NCI-H1048 (cell line): ENCODE data around the gene PCBP3.

Experiments used
- DNase-seq: peaks from one replicate; lab custom pipeline; 2025; lab: John Stamatoyannopoulos, UW

Gene PCBP3

DNA sequence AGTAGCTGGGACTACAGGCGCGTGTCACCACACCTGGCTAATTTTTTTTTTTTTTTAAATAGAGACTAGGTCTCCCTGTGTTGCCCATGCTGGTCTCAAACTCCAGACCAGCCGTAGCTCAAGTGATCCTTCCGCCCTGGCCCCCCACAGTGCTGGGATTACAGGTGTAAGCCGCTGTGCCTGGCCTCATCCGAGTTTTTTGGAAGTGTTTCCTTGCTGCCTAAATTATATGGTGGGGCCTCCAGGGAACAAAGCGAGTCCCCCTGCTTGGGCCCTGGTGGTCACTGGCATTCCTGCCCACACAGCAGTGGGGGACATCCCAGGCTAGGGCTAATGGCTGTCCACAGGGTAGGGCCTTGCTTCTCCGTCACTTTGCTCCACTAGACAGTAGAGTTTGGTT is 143.8 kb downstream of the PCBP3 start:
- DNase-seq, result no peak

DNA sequence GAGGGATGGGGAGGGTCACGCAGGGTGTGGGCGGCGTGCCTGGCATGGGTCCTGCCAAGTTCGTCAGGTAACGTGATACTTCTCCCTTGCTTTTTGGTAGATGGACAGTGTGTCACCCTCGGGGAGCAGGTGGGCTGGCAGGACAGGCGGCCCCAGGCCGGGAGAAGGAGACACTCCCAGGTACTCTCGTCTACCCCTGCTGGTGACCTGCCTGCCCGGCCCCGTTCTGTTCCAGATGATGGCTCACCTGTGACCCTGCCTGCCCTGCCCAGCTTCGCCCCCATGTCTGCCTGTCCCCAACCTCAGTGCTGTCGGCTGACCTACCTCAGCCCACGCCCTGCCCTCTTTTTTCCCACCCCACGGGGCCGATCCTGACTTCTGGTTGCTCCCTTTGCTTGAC is 144.7 kb downstream of the PCBP3 start:
- no peak for DNase-seq

DNA sequence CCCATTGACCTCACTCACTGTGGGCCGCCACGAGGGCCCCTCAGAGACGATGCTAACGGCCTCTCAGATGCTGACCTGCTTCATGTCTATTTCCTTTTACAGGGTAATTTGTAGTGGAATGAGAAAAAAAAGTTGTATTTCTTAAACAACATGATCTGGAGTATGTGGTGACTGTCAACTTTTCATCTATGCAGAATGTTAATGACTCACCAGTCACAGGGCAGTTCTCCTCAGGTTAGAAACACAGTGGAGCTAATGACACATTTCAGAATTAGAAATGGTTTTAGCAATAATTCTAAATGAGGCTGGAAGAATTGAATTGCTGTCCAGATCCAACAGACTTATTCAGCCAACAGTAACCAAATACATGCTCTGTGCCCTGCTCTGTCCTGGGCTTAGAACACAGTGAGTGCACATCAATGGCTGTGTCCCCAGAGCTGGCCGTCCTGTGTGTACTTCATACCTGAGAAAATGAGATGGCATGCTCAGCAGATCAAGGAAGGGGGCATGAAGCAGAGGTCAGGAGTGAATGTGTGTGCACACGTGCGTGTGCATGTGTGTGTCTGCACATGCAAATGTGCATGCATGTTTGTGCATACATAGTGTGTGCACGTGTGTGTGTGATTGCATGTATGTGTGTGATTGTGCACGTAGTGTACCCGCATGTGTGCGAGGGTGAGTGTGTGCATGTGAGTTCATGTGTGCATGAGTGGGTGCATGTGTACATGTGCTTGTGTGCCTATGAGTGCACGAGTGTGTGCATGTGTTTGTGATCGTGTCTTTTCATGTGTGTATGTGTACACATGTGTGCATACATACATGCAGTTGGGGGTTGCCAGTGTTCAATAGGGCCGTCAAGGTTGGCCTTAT is 145.3 kb downstream of the PCBP3 start:
- DNase-seq, result no peak

DNA sequence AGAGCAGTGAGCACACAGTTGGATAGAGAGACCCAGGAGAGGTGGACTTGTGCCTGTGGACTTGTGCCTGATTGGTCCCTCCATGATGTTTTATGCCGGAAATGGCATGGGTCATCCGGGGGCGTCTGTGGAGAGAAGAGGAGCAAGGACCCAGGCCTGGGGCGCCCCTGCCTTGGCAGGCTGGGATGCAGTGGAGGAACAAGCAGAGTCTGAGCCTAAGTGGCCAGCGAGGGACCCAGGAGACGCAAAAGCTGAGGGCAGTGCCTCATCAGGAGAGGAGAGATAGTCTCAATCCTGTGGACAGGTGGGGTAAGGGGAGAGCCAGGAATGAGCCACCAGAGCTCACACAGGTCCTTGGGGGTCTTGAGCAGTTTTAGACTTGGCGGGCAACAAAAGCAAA is 146.9 kb downstream of the PCBP3 start:
- no peak for DNase-seq

DNA sequence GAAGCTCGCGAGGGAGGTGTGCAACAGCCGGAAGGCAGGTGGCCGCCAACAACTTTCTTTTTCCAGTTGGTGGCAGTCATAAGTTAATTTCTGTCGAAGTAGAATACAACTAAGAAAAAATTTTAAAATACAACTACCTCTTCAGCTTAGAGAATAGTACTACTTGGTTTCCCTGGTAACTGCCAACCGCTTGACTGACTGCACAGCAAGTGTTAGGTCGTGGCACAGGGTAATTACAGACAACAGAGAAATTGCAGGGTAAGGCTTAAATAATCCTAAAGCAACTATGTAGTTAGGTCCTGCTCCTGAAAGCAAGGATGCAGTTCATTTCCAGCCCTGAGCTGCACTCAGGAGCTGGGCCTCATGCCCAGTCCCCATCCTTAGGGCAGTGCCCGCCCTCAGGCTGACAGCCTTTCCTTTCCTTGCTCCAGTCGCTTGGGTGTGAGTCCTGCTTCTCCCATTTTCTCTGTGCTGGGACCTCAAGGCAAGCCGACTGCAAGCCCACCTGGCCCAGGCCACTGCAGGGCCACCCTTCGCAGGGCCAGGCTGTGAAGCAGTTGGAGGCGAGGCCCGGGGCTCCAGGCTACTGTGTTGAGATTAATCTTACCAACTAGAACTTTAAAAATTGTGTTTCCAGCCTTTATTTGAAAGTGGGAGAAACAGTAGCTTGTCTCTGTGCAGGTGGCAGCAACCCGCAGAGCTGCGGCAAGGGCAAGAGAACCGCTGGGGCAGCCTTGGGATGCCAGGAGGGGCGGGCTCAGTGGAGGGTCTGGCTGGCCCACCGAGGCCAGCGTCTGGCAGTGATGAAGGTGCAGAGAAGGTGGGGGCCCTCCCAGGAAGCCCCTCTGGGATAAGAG is 148.3 kb downstream of the PCBP3 start:
- DNase-seq, result no peak

DNA sequence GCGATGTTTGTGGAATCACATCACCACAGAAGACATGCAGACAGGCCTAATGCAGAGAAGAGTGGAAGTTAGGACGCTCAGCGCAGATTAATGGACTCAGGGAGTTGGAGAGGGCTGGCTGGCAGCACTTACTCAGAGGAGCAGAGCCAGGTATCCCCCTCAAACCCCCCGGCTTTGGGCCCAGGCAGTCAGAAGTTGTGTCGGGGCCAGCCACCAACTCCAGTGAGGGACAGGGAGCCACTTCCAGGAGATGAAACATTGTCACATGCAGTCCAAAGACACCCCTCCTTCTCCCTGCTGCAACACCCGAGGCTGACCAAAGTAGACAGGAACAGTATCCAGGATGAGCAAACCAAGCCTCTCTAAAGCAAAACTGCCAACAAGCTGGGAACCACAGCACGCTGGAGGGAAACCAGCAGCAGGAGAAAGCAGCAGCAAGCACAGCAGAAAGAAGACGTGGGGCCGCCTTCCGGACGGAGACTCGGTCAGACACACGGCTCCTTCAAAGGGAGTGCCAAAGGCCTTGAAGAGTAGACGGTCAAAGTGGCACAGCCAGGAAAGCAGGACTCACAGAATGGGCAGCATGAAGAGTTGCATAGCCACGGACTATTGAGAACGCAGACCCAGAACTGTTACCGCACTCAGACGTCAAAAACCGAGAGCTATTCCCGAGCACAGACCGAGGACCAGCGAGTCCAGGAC is 149.3 kb downstream of the PCBP3 start:
- no peak for DNase-seq

DNA sequence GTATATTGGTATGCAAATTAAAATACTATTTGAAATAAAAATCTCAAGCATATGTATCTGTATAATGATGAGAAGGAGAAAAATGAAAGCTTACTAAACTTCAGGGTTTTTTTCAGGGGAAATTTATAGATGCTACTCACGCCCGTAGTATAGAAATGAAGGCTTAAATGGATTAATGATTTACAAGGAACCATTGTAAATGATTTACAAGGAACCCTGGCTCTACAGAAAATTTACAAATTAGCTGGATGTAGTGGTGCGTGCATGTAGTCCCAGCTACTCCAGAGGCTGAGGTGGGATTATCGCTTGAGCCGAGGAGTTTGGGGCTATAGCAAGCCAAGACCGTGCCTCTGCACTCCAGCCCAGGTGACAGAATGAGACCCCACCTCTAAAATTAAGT is 150.5 kb downstream of the PCBP3 start:
- no peak for DNase-seq

DNA sequence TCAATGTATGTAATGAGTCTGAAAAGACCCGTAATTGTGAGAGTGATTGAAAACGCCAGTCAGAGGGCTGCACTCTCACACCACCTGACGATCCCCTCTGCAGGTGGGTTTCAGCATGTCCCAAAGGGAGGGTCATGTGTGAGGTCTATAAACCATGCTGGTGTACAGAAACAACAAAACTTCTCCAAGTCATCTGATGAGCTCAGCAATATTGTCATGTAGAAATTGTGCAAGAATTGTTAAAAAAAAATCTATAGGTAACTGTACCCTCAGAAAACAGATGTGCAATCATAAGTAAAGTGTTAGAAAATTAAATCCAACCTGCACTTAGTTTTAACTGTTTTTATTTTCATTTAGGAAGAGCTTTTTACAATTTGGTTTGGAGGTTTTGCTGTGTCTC is 152.5 kb downstream of the PCBP3 start:
- no peak for DNase-seq

DNA sequence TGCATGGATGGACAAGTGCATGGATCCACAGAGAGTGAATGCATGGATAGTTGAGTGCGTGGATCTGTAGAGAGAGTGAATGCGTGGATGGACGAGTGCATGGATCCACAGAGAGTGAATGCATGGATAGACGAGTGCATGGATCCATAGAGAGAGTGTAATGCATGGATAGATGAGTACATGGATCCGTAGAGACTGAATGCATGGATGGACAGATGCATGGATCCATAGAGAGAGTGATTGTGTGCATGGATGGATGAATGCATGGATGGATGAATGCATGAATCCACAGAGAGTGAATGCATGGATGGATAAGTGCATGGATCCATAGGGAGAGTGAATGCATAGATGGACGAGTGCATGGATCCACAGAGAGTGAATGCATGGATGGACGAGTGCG is 153.8 kb downstream of the PCBP3 start:
- DNase-seq, result no peak

DNA sequence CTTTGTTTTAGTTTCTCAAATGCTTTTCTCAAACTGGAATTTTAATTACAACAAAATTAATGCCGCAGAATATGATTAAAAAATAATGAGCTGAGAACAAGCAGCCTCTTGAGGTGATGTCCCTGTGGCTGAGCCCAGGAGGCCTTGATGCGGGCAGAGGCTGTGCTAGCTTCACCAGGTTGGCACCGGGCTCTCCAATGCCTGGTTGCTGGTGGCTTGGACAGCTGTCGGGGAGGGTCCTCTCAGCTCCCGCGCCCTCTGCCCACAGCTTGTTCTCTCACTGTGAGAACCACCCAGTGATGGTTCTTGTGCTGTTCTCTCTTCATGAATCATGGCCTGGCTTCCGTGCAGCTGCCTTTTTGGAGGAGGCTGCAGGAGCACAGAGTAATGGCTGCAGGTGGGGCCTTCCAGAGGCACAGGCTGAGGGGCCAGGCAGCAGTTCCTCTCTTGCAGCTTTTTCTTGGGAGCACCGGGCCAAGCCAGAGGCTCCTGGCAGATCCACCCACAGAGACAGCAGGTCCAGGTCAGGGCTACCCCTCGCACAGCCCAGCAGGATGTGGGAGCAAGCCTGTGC is 156.3 kb downstream of the PCBP3 start:
- DNase-seq, result no peak

DNA sequence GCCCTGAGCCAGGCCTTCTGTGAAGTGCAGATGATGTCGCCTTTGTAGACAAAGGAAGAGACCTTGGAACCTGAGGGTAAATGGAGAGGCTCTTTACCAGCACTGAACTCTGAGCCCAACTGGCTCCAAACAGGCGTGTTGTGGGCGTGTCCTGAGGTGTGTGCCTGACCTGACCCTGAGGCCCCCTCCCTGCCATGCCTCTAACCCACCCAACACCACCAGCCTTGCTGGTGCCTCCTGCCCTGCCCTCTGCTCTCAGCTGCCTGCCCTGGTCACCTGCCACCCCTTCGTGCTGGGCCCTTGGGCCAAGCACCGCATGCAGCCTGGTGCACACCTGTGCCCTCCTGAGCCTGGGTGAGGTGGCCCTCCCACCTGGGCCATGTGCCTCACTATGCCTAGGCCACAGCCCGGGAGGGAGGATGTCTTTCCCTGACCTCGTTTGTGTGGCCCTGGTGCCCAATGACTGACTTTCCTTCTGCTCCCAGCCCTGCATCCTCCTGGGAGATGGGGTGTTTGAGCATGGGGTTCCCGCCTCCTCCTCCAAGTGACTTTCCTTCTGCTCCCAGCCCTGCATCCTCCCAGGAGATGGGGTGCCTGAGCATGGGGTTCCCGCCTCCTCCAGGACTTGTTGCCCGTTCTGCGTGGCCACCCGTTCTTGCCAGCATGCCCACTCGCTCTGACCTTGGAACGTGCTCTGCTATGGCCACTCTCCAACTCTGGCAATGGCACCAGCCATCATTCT is 157.0 kb downstream of the PCBP3 start:
- no peak for DNase-seq

DNA sequence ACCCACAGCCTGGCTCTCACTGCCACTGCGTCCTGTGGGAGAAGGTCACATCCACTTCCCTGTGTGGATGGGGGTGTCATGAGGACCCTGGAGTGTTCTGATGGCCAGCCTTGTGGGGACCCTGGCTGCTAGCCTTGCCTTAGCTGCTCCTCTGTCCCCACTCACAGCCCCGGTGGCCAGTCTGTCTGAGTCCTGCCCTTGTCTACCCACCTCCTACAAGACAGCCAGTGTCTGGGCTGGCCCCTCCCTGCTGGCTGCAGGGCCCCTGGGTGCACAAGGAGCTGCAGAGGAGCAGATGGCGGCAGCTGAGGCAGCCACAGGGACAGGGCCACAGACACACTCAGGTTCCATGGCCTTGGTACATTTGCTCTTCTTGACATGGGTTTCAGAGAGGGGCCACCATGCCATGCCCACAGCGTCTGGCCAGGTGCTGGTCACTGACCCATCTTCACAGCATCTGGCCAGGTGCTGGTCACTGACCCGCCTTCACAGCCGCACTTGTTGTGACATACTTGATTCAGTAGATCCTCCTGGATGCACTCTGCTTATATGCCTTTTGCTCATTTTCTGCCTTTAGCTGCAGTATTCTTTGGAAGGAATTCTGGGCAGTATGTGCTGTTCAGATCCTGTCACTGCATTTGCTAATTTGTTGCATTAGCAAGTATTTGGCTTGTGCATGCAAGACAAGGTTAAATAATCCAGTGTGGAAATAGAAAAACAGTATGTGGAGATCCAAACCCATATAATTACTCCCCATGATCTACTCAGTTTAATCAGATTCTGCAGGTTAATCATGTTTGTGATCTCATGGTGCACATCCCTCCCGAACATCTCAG is 157.8 kb downstream of the PCBP3 start:
- DNase-seq, result no peak

DNA sequence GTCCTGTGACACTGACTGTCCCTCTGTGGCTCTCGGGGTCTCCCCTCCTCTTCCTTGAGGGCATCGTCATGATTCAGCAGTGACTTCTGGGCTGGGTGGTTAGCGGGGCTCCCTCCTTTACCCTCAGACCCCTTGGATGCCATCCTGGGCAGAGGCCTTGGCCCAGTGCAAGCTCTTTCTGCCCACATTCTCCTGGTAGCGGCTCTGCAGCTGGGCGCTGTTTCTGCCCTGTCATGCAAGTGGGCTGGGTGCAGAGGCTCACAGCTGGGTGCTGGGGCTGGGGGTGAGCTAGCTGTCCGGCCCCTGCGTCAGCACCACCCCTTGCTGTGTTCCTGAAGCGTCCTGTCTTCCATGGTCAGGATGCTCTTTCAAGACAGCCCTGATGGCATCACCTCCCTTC is 158.5 kb downstream of the PCBP3 start:
- DNase-seq, result no peak

DNA sequence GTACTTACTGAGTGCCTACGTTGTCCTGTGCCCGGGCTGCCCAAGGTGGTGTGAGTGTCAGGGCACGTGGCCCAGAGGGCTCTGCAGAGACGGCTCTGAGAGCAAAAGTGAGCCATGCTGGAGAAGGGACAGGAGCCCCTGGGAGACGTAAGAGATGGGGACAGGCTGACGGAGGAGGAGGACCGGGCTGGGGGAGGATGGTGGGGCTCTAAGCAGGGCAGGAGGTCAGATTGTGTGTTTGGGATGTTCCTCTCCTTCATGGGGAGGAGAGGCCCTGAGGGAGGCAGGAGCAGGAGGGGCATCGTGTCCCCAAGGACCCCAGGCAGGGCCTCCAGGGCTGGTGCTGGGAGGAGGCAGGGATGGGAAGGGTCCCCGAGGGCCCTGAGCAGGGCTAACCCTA is 158.9 kb downstream of the PCBP3 start:
- no peak for DNase-seq

DNA sequence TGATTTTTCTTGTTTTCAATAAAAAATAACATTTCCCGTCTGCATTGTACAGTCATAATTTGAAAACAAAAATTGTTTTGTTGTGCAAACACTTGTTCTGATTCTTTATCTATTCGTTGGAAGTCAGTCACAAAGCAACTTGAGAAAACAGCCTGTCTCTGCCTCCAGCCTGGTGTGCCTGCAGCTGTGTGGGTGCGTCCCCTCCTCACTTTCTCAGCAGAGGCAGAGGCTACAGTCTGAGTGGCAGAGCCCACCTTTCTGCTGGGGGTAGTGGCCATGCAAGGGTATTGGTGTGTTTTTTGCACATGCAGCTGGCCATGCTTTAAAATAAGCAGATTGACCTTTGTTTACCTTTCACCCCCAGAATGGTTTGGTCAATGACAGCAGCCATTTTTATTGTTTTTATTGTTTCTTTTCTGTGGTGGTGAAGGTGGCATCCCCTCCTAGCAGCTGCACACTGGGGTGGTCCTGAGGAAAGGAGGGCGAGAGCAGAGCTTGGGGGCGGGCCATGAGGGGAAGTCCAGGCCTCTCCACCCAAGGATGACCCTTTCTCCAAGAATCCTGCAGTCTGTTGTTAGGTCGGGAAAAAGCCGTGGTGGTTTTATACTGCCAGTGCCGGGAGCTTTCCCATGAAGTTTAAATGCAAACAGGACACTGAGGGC is 159.6 kb downstream of the PCBP3 start:
- DNase-seq, result no peak

DNA sequence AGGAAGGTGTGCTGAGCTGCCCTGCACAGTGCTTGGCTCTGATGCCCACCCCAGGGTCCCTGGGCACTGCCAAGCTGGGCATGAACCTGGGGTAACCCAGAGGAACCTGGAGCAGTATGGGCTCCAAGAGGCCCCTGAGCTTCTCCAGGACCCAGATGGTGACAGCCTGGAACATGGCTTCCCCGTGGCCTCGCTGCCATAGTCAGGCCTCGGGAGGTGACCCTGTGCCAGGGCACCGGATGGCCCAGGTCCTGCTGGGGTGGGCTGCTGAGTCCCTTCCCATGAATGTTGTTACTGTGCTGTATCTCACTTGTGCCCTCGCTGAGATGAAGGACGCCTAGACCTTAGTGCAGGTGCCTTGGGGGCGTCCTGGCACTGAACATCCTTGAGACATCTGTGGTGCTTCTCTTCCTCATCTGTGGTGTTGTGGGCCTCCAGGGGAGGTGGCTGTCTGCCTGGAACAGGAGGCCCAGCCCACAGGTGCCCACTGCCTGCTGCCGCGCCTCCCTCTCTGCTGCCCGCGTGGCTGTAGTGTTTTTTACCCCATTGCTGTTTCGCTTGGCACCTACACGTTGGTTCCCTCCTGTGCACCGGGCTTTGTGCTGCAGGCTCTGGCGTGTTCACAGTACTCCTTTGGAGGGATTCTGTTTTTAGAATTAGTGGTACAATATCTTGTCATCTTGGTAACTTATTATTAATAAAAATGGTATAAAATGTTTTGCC is 160.3 kb downstream of the PCBP3 start:
- DNase-seq, result no peak

DNA sequence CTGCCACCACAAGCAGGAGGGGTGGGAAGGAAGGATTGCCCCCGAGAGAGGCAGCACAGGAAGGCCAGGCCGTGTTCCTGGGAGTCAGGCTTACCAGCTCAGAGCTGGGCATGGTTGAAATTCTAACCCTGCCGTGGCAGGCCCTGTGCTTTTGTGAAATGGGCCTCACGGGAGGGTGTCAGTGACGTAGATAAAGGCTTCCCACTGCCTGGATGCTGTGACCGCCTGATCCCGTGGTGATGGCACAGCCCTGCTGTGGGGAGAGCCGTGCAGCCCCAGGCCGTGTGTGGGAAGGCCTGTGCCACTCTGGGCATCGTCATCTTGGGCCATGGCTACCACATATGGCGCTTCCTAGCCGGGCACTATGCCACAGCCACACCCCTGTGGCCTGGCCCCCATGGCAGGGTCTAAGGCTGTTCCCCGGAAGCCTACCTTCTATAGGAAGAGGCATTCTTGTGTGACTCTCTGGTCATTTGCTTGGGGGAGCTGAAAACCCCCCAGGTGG is 161.3 kb downstream of the PCBP3 start:
- no peak for DNase-seq

DNA sequence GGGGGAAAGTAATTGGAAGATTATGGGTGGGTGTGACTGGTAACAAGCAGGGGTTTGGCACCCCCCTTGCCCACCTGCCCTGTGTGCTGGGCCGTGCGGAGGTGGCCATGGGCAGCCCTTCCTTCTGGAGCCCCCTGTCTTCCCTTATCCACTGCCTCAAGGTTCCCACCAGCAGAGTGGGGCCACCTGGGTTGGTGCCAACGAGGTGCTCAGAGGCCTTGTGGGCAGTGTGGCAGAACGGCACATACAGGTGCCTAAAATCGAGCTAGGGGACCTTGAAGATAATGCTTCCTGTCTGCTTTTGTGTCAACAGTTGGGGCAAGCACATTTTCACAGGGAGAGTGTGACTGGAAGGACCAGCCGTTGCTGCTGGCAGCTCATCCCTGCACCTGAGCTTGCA is 161.8 kb downstream of the PCBP3 start:
- DNase-seq, result no peak

DNA sequence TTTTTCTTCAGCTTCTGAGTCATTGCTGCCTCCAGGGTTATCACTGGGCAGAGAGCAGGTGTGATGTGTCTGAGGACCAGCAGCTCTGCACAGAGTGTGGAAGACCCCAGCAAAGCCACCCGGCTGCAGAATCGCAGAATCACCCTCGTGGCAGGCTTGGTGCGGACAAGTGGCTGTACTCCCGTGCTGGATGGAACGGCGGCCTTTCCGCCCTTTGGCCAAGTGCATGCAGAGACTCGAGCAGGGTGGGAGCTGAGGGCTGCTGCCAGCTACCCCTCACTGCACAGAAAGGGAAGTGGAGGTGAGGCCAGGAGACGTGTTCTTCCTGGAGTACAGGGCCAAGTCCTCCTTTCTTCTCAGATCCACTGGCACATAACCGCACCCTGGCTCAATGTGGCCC is 162.5 kb downstream of the PCBP3 start:
- no peak for DNase-seq
